Measurements from ENCODE around the gene HES4.

HES4 gene

GRCh38 chr1:985126-985525 is 14.8 kb downstream of the HES4 start:
- no peaks in the 10 kb centered on the region for H3K36me3 ChIP-seq (replicated peaks; ENCODE audit: insufficient read depth, low read length)
- no peaks in the 10 kb centered on the region for H4K20me1 ChIP-seq (ENCODE audit: insufficient read depth, low read length)
- no peak overlapping the region for H3K27ac ChIP-seq (ENCODE audit: low read length)
- H3K27me3 ChIP-seq (replicated peaks; ENCODE audit: insufficient read depth, low read length) = peaks cover 94% of the 10 kb centered on the region
- H3K4me3 ChIP-seq (ENCODE audit: low read length) = no peak overlapping the region
- no peak overlapping the region for H3K9ac ChIP-seq (ENCODE audit: low read length)
- H3K4me2 ChIP-seq (ENCODE audit: low read depth, low read length) = no peak overlapping the region
- H3K4me1 ChIP-seq (ENCODE audit: low read length) = peaks cover 6% of the 10 kb centered on the region; the same call in 1 of the 2 replicates
- no peak overlapping the region for H2AFZ ChIP-seq (ENCODE audit: low read length)
- TF ChIP-seq EZH2 (optimal IDR thresholded peaks at IDR 0.05; ENCODE audit: low read depth, low read length) = no peak
- no peak for TF ChIP-seq EZH2phosphoT487 (IDR thresholded peaks at IDR 0.05; ENCODE audit: low read length)
- TF ChIP-seq, protein P1, sequence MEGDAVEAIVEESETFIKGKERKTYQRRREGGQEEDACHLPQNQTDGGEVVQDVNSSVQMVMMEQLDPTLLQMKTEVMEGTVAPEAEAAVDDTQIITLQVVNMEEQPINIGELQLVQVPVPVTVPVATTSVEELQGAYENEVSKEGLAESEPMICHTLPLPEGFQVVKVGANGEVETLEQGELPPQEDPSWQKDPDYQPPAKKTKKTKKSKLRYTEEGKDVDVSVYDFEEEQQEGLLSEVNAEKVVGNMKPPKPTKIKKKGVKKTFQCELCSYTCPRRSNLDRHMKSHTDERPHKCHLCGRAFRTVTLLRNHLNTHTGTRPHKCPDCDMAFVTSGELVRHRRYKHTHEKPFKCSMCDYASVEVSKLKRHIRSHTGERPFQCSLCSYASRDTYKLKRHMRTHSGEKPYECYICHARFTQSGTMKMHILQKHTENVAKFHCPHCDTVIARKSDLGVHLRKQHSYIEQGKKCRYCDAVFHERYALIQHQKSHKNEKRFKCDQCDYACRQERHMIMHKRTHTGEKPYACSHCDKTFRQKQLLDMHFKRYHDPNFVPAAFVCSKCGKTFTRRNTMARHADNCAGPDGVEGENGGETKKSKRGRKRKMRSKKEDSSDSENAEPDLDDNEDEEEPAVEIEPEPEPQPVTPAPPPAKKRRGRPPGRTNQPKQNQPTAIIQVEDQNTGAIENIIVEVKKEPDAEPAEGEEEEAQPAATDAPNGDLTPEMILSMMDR (IDR thresholded peaks at IDR 0.05; ENCODE audit: low read length) = no peak
- no peak for DNase-seq
- H3K9me2 ChIP-seq (replicated peaks; ENCODE audit: insufficient read depth, low read length) = no peaks in the 10 kb centered on the region
- no peaks in the 10 kb centered on the region for H3K79me2 ChIP-seq (ENCODE audit: low read length)
- no peaks in the 10 kb centered on the region for H3F3A ChIP-seq (ENCODE audit: insufficient read depth, low read length)
- H3K9me3 ChIP-seq (replicated peaks; ENCODE audit: insufficient read depth, low read length) = no peaks in the 10 kb centered on the region

DNA sequence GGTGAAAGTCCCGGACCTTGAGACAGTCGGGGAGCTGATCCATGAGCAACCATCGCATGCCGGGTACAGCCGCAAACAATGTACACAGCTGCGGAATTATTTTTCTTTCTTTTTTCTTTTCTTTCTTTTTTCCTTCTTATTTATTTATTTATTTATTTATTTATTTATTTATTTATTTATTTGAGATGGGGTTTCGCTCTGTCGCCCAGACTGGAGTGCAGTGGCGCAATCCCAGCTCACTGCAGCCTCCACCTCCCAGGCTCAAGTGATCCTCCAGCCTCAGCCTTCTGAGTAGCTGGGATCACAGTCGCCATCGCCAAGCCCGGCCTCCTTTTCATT is 15.5 kb downstream of the HES4 start:
- peaks cover 95% of the 10 kb centered on the region for H3K27me3 ChIP-seq (replicated peaks; ENCODE audit: insufficient read depth, low read length)
- no peaks in the 10 kb centered on the region for H3F3A ChIP-seq (ENCODE audit: insufficient read depth, low read length)
- H3K4me2 ChIP-seq (ENCODE audit: low read depth, low read length) = no peak overlapping the region
- no peak for DNase-seq
- H3K4me1 ChIP-seq (ENCODE audit: low read length) = peaks cover 6% of the 10 kb centered on the region; the same call in 1 of the 2 replicates
- H3K9ac ChIP-seq (ENCODE audit: low read length) = no peak overlapping the region
- no peaks in the 10 kb centered on the region for H4K20me1 ChIP-seq (ENCODE audit: insufficient read depth, low read length)
- TF ChIP-seq, protein P1 (IDR thresholded peaks at IDR 0.05; ENCODE audit: low read length) = no peak
- TF ChIP-seq EZH2phosphoT487 (IDR thresholded peaks at IDR 0.05; ENCODE audit: low read length) (no peak), EZH2 (optimal IDR thresholded peaks at IDR 0.05; ENCODE audit: low read depth, low read length) (no peak)
- H3K36me3 ChIP-seq (replicated peaks; ENCODE audit: insufficient read depth, low read length) = no peaks in the 10 kb centered on the region
- H3K9me2 ChIP-seq (replicated peaks; ENCODE audit: insufficient read depth, low read length) = no peaks in the 10 kb centered on the region
- no peaks in the 10 kb centered on the region for H3K9me3 ChIP-seq (replicated peaks; ENCODE audit: insufficient read depth, low read length)
- H3K79me2 ChIP-seq (ENCODE audit: low read length) = no peaks in the 10 kb centered on the region
- H3K4me3 ChIP-seq (ENCODE audit: low read length) = no peak overlapping the region
- H2AFZ ChIP-seq (ENCODE audit: low read length) = no peak overlapping the region
- no peak overlapping the region for H3K27ac ChIP-seq (ENCODE audit: low read length)

GRCh38 chr1:983798-984475 is 16.0 kb downstream of the HES4 start:
- no peaks in the 10 kb centered on the region for H4K20me1 ChIP-seq (ENCODE audit: insufficient read depth, low read length)
- no peak overlapping the region for H2AFZ ChIP-seq (ENCODE audit: low read length)
- H3K79me2 ChIP-seq (ENCODE audit: low read length) = no peaks in the 10 kb centered on the region
- peaks cover 95% of the 10 kb centered on the region for H3K27me3 ChIP-seq (replicated peaks; ENCODE audit: insufficient read depth, low read length)
- H3K4me2 ChIP-seq (ENCODE audit: low read depth, low read length) = no peak overlapping the region
- H3K9ac ChIP-seq (ENCODE audit: low read length) = no peak overlapping the region
- H3K4me3 ChIP-seq (ENCODE audit: low read length) = no peak overlapping the region
- H3K27ac ChIP-seq (ENCODE audit: low read length) = no peak overlapping the region
- no peaks in the 10 kb centered on the region for H3K36me3 ChIP-seq (replicated peaks; ENCODE audit: insufficient read depth, low read length)
- no peaks in the 10 kb centered on the region for H3K9me3 ChIP-seq (replicated peaks; ENCODE audit: insufficient read depth, low read length)
- no peaks in the 10 kb centered on the region for H3F3A ChIP-seq (ENCODE audit: insufficient read depth, low read length)
- no peaks in the 10 kb centered on the region for H3K9me2 ChIP-seq (replicated peaks; ENCODE audit: insufficient read depth, low read length)
- TF ChIP-seq, protein P1 (IDR thresholded peaks at IDR 0.05; ENCODE audit: low read length) = peak; percentile 61
- TF ChIP-seq EZH2phosphoT487 (IDR thresholded peaks at IDR 0.05; ENCODE audit: low read length) = no peak
- no peak for DNase-seq
- H3K4me1 ChIP-seq (ENCODE audit: low read length) = peaks cover 6% of the 10 kb centered on the region; the same call in 1 of the 2 replicates

All from MM.1S (cell line).